PC-3 (cell line): Measurements from ENCODE around the gene PRICKLE3. TPM values are rescaled to one million over a fixed set of nuclear protein-coding genes. Genes with fewer than 3 reads are reported as not detected.
"Not testable (repeated sequence)": the region's sequence is repeated elsewhere in the genome, so short reads cannot be mapped to it uniquely, and the experiment has no call there.

Experiments used
- ATAC-seq: fragments of 200-7000 bp; cut with Tn5 transposase; 2 replicates; pipeline ENCODE4 v1.9.1; 2020; ENCODE audit warnings: mild to moderate bottlenecking, moderate library complexity
- BruUV-seq: library from RNA; stranded (reverse); fragments of 400-500 nt; replicated peaks from 2 replicates; lab custom pipeline; 2021; lab: Mats Ljungman, UMichigan
- CTCF ChIA-PET: fragments of 300-600 bp; sonication (Branson Sonifier 250); formaldehyde crosslinking; loops from one replicate; lab custom pipeline; 2022; ENCODE audit warnings: antibody characterized with exemption; lab: Charles Lee
- POLR2A ChIA-PET: fragments of 300-600 bp; sonication (Branson Sonifier 250); formaldehyde crosslinking; loops from one replicate; lab custom pipeline; 2022; ENCODE audit warnings: antibody characterized with exemption; ENCODE audit not compliant: unreplicated experiment; lab: Charles Lee
- DNase-seq: peaks from one replicate; pipeline ENCODE4 v3.0.0-alpha.2; 2015
- H2AFZ ChIP-seq: fragments of 300-600 bp; sonication (generic); 2 replicates; pipeline ENCODE4 v1.6.0; 2016; ENCODE audit warnings: antibody characterized with exemption, low read length
- H3F3A ChIP-seq: fragments of 300-600 bp; sonication (generic); one replicate; pipeline ENCODE4 v1.6.0; 2017; ENCODE audit warnings: antibody characterized with exemption, low read length, control low read depth, mild to moderate bottlenecking; ENCODE audit not compliant: unreplicated experiment
- H3K27ac ChIP-seq: fragments of 300-600 bp; sonication (generic); 2 replicates; pipeline ENCODE4 v1.5.1; 2016; ENCODE audit warnings: mild to moderate bottlenecking, low read length
- H3K27me3 ChIP-seq: fragments of 300-600 bp; sonication (generic); 2 replicates; pipeline ENCODE4 v1.6.1; 2016; ENCODE audit warnings: low read length, mixed read lengths
- H3K36me3 ChIP-seq: fragments of 300-600 bp; sonication (generic); 2 replicates; pipeline ENCODE4 v1.6.1; 2016; ENCODE audit warnings: low read depth, mixed run types, low read length, mixed read lengths
- H3K4me1 ChIP-seq: fragments of 300-600 bp; sonication (generic); 2 replicates; pipeline ENCODE4 v1.5.1; 2016; ENCODE audit warnings: low read length; ENCODE audit not compliant: insufficient read depth
- H3K4me2 ChIP-seq: fragments of 300-600 bp; sonication (generic); 2 replicates; pipeline ENCODE4 v1.6.0; 2016; ENCODE audit warnings: low read length
- H3K4me3 ChIP-seq: fragments of 300-600 bp; sonication (generic); 2 replicates; pipeline ENCODE4 v1.5.1; 2016; ENCODE audit warnings: mild to moderate bottlenecking, low read length, mixed read lengths
- H3K79me2 ChIP-seq: fragments of 300-600 bp; sonication (generic); 2 replicates; pipeline ENCODE4 v1.6.1; 2017; ENCODE audit warnings: low read length, mixed read lengths
- H3K9ac ChIP-seq: fragments of 300-600 bp; sonication (generic); 2 replicates; pipeline ENCODE4 v1.6.0; 2016; ENCODE audit warnings: mild to moderate bottlenecking, low read length
- H3K9me2 ChIP-seq: fragments of 300-600 bp; sonication (generic); replicated peaks from 2 replicates; pipeline ENCODE4 v1.6.1; 2016; ENCODE audit warnings: mixed run types, low read length, mixed read lengths
- H3K9me3 ChIP-seq: fragments of 300-600 bp; sonication (generic); 2 replicates; pipeline ENCODE4 v1.6.1; 2016; ENCODE audit warnings: low read length, mixed read lengths
- H4K20me1 ChIP-seq: fragments of 300-600 bp; sonication (generic); 2 replicates; pipeline ENCODE4 v1.6.1; 2016; ENCODE audit warnings: low read length, mixed read lengths
- CTCF ChIP-seq: fragments of 300-600 bp; sonication (generic); conservative IDR thresholded peaks from 2 replicates; pipeline ENCODE4 v1.5.1; 2017; ENCODE audit warnings: antibody characterized with exemption, low read depth, mild to moderate bottlenecking, low read length
- EZH2 ChIP-seq: fragments of 300-600 bp; sonication (generic); IDR thresholded peaks from one replicate; pipeline ENCODE4 v1.6.1; 2017; ENCODE audit warnings: antibody characterized with exemption, mild to moderate bottlenecking, low read length; ENCODE audit not compliant: unreplicated experiment
- EZH2phosphoT487 ChIP-seq: fragments of 300-600 bp; sonication (generic); IDR thresholded peaks from 2 replicates; pipeline ENCODE4 v1.6.1; 2018; ENCODE audit warnings: mild to moderate bottlenecking, antibody characterized with exemption, low read length, borderline replicate concordance
- intact Hi-C: fragments of 100-400 bp; cut with micrococcal nuclease; formaldehyde crosslinking; loops from 2 replicates; pipeline ENCODE4 v1.9.0; 2023
- total RNA-seq: library from RNA; depleted of rRNA; stranded (reverse); fragments of >200 nt; gene quantifications from 2 replicates; pipeline ENCODE4 v1.2.3, GENCODE V29; 2014

The PRICKLE3 gene
- total RNA-seq, 1 experiment from 2014 or later, result 16.5 TPM

GRCh38 chrX:49137492-49137891, 48.7 kb downstream of the PRICKLE3 start:
- Histone ChIP-seq H3K9me3 (0 out of 2 replicates have a peak, but pooled peaks cover 7% of the 10 kb centered on the region), H3K9ac (no peak overlapping the region), H3K36me3 (no peaks in the 10 kb centered on the region), H3K4me3 (no peak overlapping the region), H3K9me2 (no peaks in the 10 kb centered on the region), H2AFZ (no peak overlapping the region), H3F3A (no peaks in the 10 kb centered on the region), H3K4me1 (no peaks in the 10 kb centered on the region), H3K79me2 (no peaks in the 10 kb centered on the region), H3K4me2 (no peak overlapping the region), H4K20me1 (no peaks in the 10 kb centered on the region), H3K27ac (no peak overlapping the region), H3K27me3 (no peaks in the 10 kb centered on the region)
- TF ChIP-seq EZH2phosphoT487 (no peak), CTCF (no peak), EZH2 (no peak)
- ChIA-PET CTCF (no interaction called here), POLR2A (no interaction called here)
- ATAC-seq (no peak), DNase-seq (no peak)
- BruUV-seq, result no TSS peak
- intact Hi-C loops, result no loop called here

GRCh38 chrX:49133759-49134158, 52.4 kb downstream of the PRICKLE3 start:
- ChIA-PET POLR2A (no interaction called here), CTCF (no interaction called here)
- Histone ChIP-seq H3K4me3 (no peak overlapping the region), H4K20me1 (no peaks in the 10 kb centered on the region), H3K79me2 (no peaks in the 10 kb centered on the region), H3K9me3 (no peaks in the 10 kb centered on the region), H3K9me2 (no peaks in the 10 kb centered on the region), H3F3A (no peaks in the 10 kb centered on the region), H3K27ac (no peak overlapping the region), H3K4me2 (no peak overlapping the region), H3K36me3 (no peaks in the 10 kb centered on the region), H3K9ac (no peak overlapping the region), H2AFZ (no peak overlapping the region), H3K4me1 (no peaks in the 10 kb centered on the region), H3K27me3 (no peaks in the 10 kb centered on the region)
- intact Hi-C loops, result no loop called here
- TF ChIP-seq CTCF (no peak), EZH2phosphoT487 (no peak), EZH2 (no peak)
- BruUV-seq, result no TSS peak
- ATAC-seq (no peak), DNase-seq (no peak)

- H3K9ac ChIP-seq, H3K36me3 ChIP-seq, intact Hi-C loops, H4K20me1 ChIP-seq, H3K27me3 ChIP-seq, H3K27ac ChIP-seq, H3F3A ChIP-seq, H3K4me2 ChIP-seq, H2AFZ ChIP-seq, H3K4me3 ChIP-seq, ATAC-seq, POLR2A ChIA-PET, H3K79me2 ChIP-seq, H3K9me2 ChIP-seq, H3K4me1 ChIP-seq, H3K9me3 ChIP-seq, BruUV-seq, CTCF ChIA-PET, DNase-seq: not testable (repeated sequence)
Observed at GRCh38 chrX:49132275-49132674, 53.9 kb downstream of the PRICKLE3 start.
